Stimulated activated CD4-positive, alpha-beta T cell treated with anti-CD3 and anti-CD28 coated beads, Interleukin-4, amount 100 ng/mL, for 4 hours (primary cell): ENCODE measurements around the gene RIMS3.

ENCODE experiments used
- DNase-seq, 2 experiments: peaks; one replicate each; pipeline ENCODE4 v3.0.0-alpha.2; 2020

Gene RIMS3

GRCh38 chr1:40627987-40628902, 37.2 kb downstream of the RIMS3 start:
- DNase-seq: no peak

DNA sequence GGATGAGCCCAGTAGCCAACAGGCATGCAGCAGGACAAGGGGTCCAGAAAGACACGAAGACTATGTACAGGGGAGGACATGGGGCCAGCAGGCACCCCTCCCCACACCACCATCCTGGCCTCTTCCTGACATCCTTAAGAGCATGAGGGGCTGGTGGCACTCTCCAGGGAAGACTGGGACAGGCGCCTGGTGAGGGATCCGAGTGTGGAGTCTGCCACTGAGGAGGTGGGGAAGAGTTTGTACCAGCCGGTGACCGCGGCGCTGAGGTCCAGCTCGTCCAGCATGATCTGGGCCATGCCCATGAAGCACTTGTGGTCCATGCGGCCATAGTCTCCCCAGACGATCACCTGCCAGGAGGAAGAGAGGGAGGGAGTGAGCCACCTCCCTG, 39.1 kb downstream of the RIMS3 start:
- no peak for DNase-seq

DNA sequence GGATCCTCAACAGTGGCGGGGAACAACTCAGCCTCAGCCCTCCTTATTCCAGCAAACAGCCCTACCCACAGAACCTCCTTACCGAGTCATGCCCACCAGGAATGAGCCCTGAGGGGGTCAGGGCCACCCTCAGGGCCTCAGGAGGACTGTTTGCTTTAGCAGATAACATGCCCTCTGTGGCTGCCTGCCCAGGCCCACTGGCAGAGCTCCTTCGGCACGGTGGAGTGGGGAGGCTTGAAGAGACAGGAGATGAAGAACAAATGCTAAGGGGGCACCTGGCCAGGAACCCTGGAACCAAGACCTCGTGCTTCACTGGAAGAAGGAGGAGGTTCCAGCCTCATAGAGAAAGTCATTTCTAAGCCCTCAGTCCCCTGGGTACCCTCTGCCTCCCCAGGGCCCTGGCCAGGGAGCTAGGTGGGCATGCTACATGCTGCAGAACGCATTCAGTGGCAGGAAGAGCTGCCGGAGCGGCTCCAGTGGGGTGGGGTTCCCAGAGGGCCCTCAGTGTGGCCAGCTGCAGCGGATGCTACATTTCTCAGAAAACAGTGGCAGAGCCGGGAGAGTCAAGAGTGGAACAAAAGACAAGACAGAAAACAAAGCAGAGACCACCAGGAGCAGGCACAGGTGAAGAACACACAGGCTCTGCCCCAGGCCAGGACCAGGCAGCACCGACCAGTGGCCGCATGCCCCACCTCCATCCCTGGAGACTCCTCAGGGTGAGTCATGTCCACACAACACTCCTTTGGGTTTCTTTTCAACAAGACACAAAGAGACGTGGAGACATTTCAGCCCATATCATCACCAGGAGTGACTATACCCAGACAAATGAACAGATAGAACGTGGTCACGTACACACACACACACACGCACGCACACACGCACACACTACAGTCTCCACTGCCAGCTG, 39.8 kb downstream of the RIMS3 start:
- DNase-seq: no peak

DNA sequence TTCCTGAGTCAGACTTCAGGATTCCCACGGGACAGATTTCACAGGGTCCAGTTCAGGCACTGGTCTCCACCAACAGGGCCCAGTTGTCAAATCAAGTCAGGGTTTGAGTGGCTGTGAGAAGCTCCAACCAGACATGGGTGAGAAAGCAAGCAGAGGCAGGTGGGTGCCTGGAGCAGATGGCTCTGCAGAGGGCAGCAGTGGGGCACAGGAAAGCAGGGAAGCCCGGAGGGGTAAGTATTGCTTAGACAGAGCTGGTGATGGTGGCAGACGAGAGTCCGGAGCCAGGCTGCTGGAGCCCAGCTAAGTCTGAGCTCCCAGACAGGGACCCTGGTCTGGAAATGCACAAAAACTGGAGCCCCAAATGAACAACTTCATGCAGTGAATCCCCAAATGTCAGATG, 40.4 kb downstream of the RIMS3 start:
- no peak for DNase-seq

GRCh38 chr1:40622936-40623629, 42.4 kb downstream of the RIMS3 start:
- DNase-seq: no peak

GRCh38 chr1:40621821-40622450, 43.5 kb downstream of the RIMS3 start:
- DNase-seq: no peak

- no peak for DNase-seq
Measured at GRCh38 chr1:40620586-40621210, 44.8 kb downstream of the RIMS3 start.

- no peak for DNase-seq
Measured at GRCh38 chr1:40620150-40620549, 45.3 kb downstream of the RIMS3 start.

DNA sequence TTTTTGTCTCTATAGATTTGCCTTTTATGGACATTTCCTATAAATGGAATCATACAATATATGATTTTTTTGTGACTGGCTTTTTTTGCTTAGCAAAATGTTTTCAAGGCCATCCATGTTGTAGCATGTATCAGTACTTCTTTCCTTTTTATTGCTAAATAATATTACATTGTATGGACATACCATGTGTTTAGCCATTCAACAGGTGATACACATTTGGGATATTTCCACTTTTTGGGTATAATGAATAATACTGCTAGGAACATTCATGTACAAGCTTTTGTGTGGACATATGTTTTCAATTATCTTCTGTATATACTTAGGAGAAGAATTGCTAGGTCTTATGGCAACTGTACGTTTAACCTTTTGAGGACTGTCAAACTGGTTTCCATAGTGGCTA, 47.4 kb downstream of the RIMS3 start:
- no peak for DNase-seq

DNA sequence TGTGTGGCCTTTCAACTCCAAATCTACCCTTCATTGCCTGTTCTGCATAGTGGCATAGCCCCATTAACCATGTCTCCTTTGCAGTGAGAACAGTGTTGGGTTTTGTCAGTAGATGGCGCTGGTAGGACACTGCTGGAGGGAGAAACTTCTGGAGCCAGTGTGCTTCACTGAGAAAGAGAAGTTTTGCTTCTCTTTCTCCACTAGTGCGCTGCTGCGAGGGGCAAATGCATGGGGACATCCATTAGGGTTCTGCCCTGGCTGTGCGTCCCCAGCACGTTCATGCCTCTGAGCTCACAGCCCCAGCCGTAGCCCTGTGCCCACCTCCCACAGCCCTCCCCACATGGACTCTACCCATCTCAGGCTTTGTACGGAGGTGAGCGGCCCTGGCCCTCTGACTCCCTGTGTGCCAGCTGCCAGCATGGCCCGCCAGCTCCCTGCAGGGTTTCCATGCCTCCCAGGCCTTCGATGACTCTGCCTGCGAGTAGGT, 53.1 kb downstream of the RIMS3 start:
- peak; percentile 50 to 64 for DNase-seq

- no peak for DNase-seq
Measured at GRCh38 chr1:40610156-40610555, 55.3 kb downstream of the RIMS3 start.

GRCh38 chr1:40607921-40608320, 57.6 kb downstream of the RIMS3 start:
- no peak for DNase-seq

DNA sequence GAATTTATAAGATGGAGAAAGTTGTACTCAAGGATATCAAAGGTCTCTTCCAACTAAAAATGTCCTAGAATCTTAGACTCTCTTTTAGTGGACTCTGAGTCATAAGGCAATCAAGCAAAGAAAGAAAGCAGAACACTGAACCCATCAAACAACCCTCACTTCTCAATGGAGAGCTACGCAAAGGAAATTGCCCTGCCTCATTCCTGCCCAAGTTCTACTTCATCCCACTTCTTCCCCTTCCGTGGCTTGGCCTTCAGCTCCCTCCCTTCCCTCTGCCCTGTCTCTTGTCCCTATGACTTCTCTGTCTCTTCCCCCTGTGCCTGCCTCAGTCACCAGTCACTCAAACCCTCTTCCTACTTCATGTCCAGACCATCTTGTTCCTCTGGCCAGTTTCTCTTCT, 58.5 kb downstream of the RIMS3 start:
- no peak for DNase-seq

GRCh38 chr1:40606194-40606593, 59.3 kb downstream of the RIMS3 start:
- DNase-seq: no peak

DNA sequence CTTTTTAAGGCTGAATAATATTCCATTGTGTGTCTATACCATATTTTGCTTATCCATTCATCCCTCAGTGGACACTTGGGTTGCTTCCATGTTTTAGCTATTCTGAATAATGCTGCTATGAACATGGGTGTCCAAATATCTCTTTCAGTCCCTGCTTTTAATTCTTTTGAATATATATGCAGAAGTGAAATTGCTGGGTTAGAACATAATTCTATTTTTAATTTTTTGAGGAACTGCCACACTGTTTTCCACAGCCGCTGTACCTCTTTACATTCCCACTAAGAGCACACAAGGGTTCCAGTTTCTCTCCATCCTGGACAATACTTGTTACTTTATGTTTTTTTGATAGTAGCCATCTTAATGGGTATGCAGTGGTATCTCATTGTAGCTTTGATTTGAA, 65.6 kb downstream of the RIMS3 start:
- no peak for DNase-seq

DNA sequence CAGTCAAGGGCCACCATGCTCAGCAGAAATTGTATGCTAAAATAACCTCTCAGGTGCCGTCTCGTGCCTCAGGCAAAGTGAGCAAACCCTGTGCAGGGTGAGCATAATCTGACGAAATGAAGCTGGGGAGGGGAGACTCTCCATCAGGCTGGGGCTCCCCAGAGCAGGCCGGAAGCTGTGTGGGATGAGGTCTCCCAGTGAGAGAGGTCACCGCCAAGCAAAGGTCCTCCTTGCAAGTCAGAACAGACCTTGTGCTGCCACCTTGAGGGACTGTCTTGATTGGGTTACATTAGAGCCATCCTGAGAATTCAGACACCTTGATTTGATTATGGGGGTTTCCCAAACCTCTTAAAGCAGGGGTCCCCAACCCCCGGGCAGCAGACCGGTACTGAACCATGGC, 69.9 kb downstream of the RIMS3 start:
- no peak for DNase-seq

DNA sequence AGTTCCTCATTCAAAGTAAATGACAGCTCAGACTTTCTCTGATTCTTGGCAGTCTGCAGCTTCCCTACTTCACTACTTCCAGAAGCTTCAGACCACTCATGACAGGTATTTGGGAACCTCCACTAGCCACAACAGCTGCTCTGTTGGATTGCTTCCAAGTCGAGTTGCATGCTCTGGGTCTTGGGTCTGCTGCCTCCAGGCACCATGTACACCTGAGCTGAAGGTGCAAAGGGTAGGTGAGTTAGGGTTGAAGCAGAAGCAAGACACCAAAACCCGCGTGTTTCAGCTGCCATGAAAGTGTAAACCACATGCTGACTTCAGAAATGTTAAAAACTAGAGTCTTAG, 71.3 kb downstream of the RIMS3 start:
- no peak for DNase-seq

GRCh38 chr1:40593449-40594186, 71.9 kb downstream of the RIMS3 start:
- DNase-seq: no peak

GRCh38 chr1:40592107-40592803, 73.2 kb downstream of the RIMS3 start:
- no peak for DNase-seq

DNA sequence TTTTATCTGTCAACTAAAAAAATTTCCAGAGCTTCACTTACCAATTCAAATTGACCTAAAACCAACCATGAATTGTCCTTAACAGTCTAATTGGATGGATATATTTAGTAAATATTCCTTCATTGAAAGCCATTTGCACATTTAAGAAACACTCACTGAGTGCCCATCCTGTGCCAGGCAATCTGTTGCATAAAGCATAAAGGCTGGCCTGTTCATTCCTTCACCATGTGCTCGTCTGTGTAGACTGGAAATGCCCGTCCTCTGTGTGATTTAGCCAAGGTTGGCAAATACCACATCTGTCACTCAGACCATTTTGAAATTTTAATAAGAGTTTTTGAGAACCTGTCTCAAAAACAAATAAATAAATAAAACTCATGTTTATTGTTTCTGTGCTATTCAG, 76.9 kb downstream of the RIMS3 start:
- no peak for DNase-seq

- DNase-seq: no peak
Measured at GRCh38 chr1:40583980-40584379, 81.5 kb downstream of the RIMS3 start.
